Esophagus mucosa (tissue), 1 donor: ENCODE measurements around the gene ZSCAN10. TPM values are rescaled to one million over a fixed set of nuclear protein-coding genes. Genes with fewer than 3 reads are reported as not detected.
A peak's percentile ranks its signal among the peaks of the same experiment; 100 is the strongest.
"Not testable (repeated sequence)": the region's sequence is repeated elsewhere in the genome, so short reads cannot be mapped to it uniquely, and the experiment has no call there.

ENCODE experiments used
- ATAC-seq: fragments of 200-7000 bp; cut with Tn5 transposase; one replicate; pipeline ENCODE4 v1.9.1; 2020
- total RNA-seq: library from RNA; stranded (reverse); gene quantifications from one replicate; pipeline ENCODE4 v1.2.4, GENCODE V29; 2023
- donor health status: DM: yes; HTN: yes; CAD: no.

The ZSCAN10 gene
- total RNA-seq, 1 donor from 2014 or later = not detected

GRCh38 chr16:3084969-3085670 lies 14.0 kb downstream of the ZSCAN10 start:
- no peak for ATAC-seq

DNA sequence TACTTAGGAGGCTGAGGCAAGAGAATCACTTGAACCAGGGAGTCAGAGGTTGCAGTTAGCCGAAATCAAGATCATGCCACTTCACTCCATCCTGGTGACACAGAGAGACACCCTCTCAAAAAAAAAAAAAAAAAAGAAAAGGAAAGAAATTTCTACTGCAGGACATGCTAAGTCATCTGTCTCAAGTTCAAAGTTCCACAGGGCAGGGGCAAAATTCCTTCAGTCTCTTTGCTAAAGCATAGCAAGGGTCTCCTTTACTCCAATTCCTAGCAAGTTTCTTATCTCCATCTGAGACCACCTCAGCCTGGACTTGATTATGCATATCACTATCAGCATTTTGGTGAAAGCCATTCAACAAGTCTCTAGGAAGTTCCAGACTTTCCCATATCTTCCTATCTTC lies 14.6 kb downstream of the ZSCAN10 start:
- no peak for ATAC-seq

DNA sequence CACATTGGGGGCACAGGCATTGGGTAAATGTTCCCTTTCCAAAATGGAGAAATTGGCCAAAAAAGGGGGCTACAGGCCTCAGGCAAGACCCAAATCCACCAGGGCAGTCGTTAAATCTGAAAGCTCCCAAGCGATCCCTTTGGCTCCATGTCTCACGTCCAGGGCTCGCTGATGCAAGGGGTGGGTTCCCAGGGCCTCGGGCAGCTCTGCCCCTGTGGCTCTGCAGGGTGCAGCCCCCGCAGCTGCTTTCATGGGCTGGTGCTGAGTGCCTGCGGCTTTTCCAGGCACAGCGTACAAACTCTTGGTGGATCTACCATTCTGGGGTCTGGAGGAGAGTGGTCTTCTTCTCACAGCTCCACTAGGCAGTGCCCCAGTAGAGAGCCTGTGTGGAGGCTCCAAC lies 15.7 kb downstream of the ZSCAN10 start:
- ATAC-seq = not testable (repeated sequence)

GRCh38 chr16:3081957-3082356 lies 17.1 kb downstream of the ZSCAN10 start:
- not testable (repeated sequence) for ATAC-seq

- no peak for ATAC-seq
These were observed 19.1 kb downstream of the ZSCAN10 start for GRCh38 chr16:3080024-3080423.

- no peak for ATAC-seq
These were observed 22.5 kb downstream of the ZSCAN10 start for GRCh38 chr16:3076577-3076976.

DNA sequence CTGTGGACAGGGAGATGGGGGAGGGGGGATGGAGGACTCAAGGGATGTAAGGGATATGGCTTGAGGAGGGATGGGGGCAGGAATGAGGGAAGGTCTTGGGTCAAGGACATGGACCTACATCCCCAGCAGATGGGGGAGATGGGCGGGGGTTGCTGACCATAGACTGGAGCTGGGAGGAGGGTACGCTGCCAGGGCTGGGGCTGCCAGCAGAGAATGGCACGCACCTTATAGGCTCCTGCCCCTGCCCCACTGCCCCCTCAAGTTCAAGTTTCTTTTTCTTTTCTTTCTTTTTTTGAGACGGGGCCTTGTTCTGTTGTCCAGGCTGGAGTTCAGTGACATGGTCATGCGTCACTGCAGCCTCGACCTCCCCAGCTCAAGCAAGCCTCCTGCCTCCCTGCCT lies 23.1 kb downstream of the ZSCAN10 start:
- ATAC-seq = not testable (repeated sequence)

DNA sequence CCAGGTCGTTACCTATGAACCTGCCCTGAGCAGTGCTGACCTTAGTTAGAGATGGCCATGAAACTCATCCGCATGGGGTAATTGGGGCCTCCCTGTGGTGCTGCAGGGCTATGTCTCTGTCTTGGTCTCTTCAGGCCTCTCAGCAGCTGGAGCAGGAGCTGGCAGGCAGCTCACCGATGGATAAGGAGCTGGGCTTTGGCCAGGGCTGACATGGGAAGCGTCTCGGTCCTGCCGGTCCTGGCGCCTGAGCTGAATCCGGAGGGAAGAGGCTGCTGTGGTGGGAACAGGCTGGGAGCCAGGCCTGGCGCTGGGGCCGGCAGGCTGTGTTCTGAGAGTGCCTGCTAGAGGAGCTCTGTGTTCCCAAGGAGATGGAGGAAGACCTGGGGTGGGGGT lies 23.6 kb downstream of the ZSCAN10 start:
- no peak for ATAC-seq

GRCh38 chr16:3074860-3075522 lies 24.1 kb downstream of the ZSCAN10 start:
- peak; percentile 58 for ATAC-seq

DNA sequence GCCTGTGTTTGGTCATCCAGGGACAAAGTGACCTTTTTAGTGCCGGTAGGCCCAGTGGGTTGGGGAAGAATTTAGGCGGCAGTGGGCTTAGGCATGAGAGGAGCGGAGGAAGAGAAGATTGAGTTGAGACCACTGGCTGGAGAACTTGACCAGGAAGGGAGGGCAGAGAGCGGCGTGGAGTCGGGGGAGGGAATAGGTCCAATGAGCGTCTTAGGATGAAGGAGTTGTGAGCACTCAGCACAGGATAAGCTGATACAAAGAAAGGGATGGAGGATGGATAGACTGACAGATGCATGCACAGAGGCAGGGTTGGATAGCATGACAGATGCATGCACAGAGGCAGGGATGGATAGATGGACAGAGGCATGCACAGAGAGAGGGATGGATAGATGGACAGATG lies 25.6 kb downstream of the ZSCAN10 start:
- ATAC-seq = no peak

- not testable (repeated sequence) for ATAC-seq
These were observed 26.4 kb downstream of the ZSCAN10 start for GRCh38 chr16:3072576-3073263.

GRCh38 chr16:3072148-3072547 lies 26.9 kb downstream of the ZSCAN10 start:
- peak; percentile 68 for ATAC-seq

GRCh38 chr16:3071655-3072054 lies 27.4 kb downstream of the ZSCAN10 start:
- ATAC-seq = no peak

DNA sequence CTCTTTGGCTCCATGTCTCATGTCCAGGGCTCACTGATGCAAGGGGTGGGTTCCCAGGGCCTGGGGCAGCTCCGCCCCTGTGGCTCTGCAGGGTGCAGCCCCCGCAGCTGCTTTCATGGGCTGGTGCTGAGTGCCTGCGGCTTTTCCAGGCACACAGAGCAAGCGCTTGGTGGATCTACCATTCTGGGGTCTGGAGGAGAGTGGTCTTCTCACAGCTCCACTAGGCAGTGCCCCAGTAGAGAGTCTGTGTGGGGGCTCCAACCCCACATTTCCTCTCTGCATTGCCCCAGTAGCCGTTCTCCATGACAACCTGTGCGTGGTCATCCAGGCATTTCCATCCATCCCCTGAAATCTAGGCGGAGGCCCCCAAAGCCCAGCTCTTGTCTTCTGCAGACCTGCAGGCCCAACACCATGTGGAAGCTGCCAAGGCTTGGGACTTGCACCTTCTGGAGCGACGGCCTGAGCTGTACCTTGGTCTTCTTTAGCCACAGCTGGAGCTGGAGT lies 28.4 kb downstream of the ZSCAN10 start:
- no peak for ATAC-seq

GRCh38 chr16:3069146-3069545 lies 29.9 kb downstream of the ZSCAN10 start:
- ATAC-seq = not testable (repeated sequence)

DNA sequence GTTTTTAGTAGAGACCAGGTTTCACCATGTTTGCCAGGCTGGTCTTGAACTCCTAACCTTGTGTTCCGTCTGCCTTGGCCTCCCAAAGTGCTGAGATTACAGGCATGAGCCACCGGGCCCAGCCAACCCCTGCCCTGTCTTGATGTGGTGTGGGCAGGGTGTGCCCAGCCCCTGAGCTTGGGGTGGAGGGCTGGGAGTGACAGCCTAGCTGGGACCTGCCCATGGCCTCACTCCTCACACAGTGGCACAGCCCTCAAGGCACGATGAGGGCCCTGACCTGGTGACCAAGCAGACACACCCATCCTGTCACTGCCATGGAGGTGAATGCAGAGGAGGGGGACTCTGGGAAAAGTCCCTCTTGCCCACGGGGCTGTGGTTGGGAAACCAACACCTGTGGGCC lies 30.6 kb downstream of the ZSCAN10 start:
- ATAC-seq = peak; percentile 61

DNA sequence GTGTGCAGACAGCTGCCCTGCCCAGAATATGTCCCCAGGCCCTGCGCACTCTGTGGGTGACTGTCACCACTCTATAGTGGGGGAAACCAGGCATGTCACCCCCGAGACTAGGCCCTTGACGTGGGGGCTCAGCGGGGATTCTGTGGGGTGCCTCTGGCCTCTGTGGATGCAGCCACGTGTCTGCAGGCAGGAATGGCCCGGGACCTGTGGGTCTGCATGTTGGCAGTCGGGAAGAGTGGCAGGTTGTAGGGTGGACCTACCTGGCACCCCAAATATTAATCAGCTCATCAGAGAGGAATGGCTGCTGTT lies 32.7 kb downstream of the ZSCAN10 start:
- ATAC-seq = no peak

GRCh38 chr16:3065742-3066439 lies 33.2 kb downstream of the ZSCAN10 start:
- peak; percentile 9 for ATAC-seq

- ATAC-seq = no peak
These were observed 33.9 kb downstream of the ZSCAN10 start, which contains the start of gene IL32 for GRCh38 chr16:3065069-3065741. TSS of gene IL32 (plus strand) at chr16:3065640. CDS start at chr16:3065812, 172 bp downstream.

- no peak for ATAC-seq
These were observed 35.3 kb downstream of the ZSCAN10 start for GRCh38 chr16:3063625-3064386.

DNA sequence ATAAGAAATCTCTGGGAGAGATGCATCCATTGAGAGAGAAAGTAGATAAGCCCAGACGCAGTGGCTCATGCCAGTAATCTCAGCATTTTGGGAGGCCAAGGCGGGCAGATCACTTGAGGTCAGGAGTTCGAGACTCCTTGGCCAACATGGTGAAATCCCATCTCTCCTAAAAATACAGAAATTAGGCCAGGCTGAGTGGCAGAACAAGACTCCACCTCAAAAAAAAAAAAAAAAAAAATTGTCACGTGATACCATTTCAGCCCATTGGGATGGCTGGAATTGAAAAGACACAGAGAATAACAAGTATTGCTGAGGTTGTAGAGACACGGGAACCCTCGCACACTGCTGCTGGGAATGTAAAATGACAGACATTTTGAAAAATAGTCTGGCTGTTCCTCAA lies 36.5 kb downstream of the ZSCAN10 start:
- no peak for ATAC-seq
